Adrenal gland (tissue), 12 donors: ENCODE measurements around the gene CAMK1G. TPM values are rescaled to one million over a fixed set of nuclear protein-coding genes. Genes with fewer than 3 reads are reported as not detected.
A peak's percentile ranks its signal among the peaks of the same experiment; 100 is the strongest.

Experiments
- DNase-seq, 7 donors: peaks; one replicate each; pipeline ENCODE4 v3.0.0-alpha.2; 2019 to 2020
- H3K27ac ChIP-seq, 5 donors: fragments of 200-600 bp; sonication (generic) in 4 of 5; 1 replicate in 3 of 5; 2 replicates in 2 of 5; pipeline versions ENCODE4 v1.5.1 to v1.8.0; 2016 to 2020; ENCODE audit warnings: mild to moderate bottlenecking in 1 of 5
- H3K27me3 ChIP-seq: fragments of 200-600 bp; 2 replicates; pipeline ENCODE4 v1.8.0; 2021
- H3K36me3 ChIP-seq, 2 donors: fragments of 200-600 bp; replicated peaks in 1 of 2; 1 replicate in 1 of 2; 2 replicates in 1 of 2; pipeline versions ENCODE4 v1.5.1 to v1.8.0; 2018 to 2022
- H3K4me1 ChIP-seq, 2 donors: fragments of 200-600 bp; replicated peaks in 1 of 2; 1 replicate in 1 of 2; 2 replicates in 1 of 2; pipeline versions ENCODE4 v1.5.1 to v1.8.0; 2018 to 2021
- H3K4me3 ChIP-seq, 4 donors: fragments of 200-600 bp; sonication (generic) in 3 of 4; one replicate each; pipeline ENCODE4 v1.5.1; 2016 to 2018
- H3K9me3 ChIP-seq, 3 donors: fragments of 200-600 bp; sonication (generic) in 1 of 3; replicated peaks in 1 of 3; 1 replicate in 2 of 3; 2 replicates in 1 of 3; pipeline versions ENCODE4 v1.5.1 to v1.8.0; 2016 to 2021
- POLR2A ChIP-seq, 2 donors: fragments of 450-650 bp; IDR thresholded peaks; one replicate each; pipeline ENCODE4 v1.6.1; 2017; ENCODE audit warnings: antibody characterized with exemption in 2 of 2, mild to moderate bottlenecking in 2 of 2, moderate library complexity in 1 of 2
- WGBS, 4 donors: extraction: QIAGEN DNeasy Blood & Tissue Kit in 2 of 4; methylation state at CpG; one replicate each; pipeline versions ENCODE4 v1.1.5 to v1.1.7; 2013 to 2017; 5-methylcytosine and 5-hydroxymethylcytosine counted together
- intact Hi-C, 2 donors: fragments of 100-400 bp; cut with DNase I; formaldehyde crosslinking; loops; one replicate each; pipeline versions ENCODE4 v1.14.1 to v1.15.0; 2022 to 2023
- polyA plus RNA-seq, 3 donors: library from polyadenylated mRNA; stranded (reverse); fragments of 200-250 nt in 2 of 3; fragments of 350-450 nt in 1 of 3; fragmentation: Illumina TruSeq in 1 of 3; extraction: RNeasy Lipid Tissue Mini Kit (QIAGEN cat#74804) in 1 of 3; gene quantifications; one replicate each; pipeline ENCODE4 v1.2.3, GENCODE V29; 2013 to 2014
- total RNA-seq, 9 donors: library from RNA; depleted of rRNA in 4 of 9; stranded (reverse); fragments of >200 nt in 4 of 9; fragments of 120-200 nt in 1 of 9; fragmentation: NEBNext Ultra II Directional in 1 of 9; extraction: Animal tissue kit (Norgen Biotek cat#: 25700) in 1 of 9; gene quantifications; one replicate each; pipeline versions ENCODE4 v1.1.0 to v1.2.4, GENCODE V29; 2013 to 2023
- TF ChIP-seq, protein P1 (sequence below), 6 experiments: fragments of 450-650 bp in 4 of 6; fragments of 200-600 bp in 2 of 6; sonication (generic) in 1 of 6; IDR thresholded peaks; 1 replicate in 5 of 6; 2 replicates in 1 of 6; pipeline versions ENCODE4 v1.5.1 to v1.8.0; 2016 to 2021; ENCODE audit warnings: antibody characterized with exemption in 6 of 6, mild to moderate bottlenecking in 2 of 6, moderate library complexity in 1 of 6
- donor health status: healthy with polysubstance abuse.
- donor health status: Bipolar disorder and iron deficiency.
- donor health status: DM: yes; HTN: yes; CAD: no.
- donor health status: DM: no; HTN: no; CAD: no.
- donor health status: DM: no; HTN: no; CAD: no.
- donor health status: DM: yes; HTN: yes; CAD: no.

The CAMK1G gene
- total and polyA plus RNA-seq, 12 donors, result 0.57 to 8.4 (median 2.3) TPM

DNA sequence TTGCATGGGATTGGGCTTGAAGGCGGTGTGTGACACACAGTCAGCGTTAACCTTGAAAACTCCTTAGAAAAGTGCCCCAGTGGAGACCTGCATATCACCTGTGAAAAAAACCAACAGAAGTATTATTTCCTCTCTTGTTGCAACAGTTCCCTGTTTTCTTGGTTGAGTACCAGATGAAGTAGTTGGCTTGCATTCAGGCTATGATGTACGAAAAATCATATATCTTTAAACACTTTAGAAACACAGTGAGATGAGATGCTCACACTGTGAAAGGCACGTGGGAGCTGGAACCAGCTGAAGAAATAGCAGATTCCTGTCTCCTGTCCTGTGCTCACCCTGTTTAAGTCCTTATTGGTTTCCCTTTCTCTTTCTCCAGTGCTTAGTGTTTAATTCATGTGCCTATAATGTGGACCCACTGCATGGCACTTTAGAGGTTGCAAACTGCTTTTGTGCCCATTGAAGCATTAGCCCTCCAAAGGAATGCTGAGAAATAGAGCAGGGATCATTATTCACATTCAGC, 2.8 kb downstream of the CAMK1G start:
- 66 to 74% (median 70%) methylated on average over 4 of the region's 4 CpGs for WGBS, 4 donors

DNA sequence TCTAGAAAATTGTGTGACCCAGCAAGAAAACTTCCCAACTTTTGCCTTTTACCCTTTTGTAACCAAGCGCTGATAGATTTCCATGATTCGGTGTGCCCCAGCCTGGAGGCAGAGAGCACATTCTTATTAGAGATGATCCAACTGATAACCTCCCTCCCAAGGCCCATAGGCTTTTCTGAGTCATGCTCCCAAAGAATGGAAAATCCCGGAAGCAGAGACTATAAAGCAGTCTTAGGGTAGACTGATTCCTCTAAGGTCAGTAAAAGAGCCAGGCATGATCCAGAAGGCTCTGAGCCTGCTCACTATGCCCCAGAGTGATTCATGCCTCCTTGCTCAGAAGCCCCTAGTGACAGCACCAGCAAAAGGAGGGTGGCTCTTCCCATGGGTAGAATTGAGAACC, 4.3 kb downstream of the CAMK1G start:
- Histone ChIP-seq H3K4me1 (peaks cover 2 to 23% of the 10 kb centered on the region in 2 donors), H3K36me3 (no peaks in the 10 kb centered on the region), H3K9me3 (no peaks in the 10 kb centered on the region), H3K4me3 (no peak overlapping the region), H3K27me3 (no peaks in the 10 kb centered on the region), H3K27ac (peak overlapping the region in 2 of 5 donors; percentile 28 to 54)
- DNase-seq, result peak in 5 of 7 donors; percentile 27 to 49 (median 41)
- TF ChIP-seq, protein P1, sequence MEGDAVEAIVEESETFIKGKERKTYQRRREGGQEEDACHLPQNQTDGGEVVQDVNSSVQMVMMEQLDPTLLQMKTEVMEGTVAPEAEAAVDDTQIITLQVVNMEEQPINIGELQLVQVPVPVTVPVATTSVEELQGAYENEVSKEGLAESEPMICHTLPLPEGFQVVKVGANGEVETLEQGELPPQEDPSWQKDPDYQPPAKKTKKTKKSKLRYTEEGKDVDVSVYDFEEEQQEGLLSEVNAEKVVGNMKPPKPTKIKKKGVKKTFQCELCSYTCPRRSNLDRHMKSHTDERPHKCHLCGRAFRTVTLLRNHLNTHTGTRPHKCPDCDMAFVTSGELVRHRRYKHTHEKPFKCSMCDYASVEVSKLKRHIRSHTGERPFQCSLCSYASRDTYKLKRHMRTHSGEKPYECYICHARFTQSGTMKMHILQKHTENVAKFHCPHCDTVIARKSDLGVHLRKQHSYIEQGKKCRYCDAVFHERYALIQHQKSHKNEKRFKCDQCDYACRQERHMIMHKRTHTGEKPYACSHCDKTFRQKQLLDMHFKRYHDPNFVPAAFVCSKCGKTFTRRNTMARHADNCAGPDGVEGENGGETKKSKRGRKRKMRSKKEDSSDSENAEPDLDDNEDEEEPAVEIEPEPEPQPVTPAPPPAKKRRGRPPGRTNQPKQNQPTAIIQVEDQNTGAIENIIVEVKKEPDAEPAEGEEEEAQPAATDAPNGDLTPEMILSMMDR (IDR thresholded peaks at IDR 0.05), result no peak
- TF ChIP-seq POLR2A (IDR thresholded peaks at IDR 0.05), result no peak
- intact Hi-C loops, result no loop called here
- WGBS, 4 donors, result 44 to 52% (median 47%) methylated on average over 3 of the region's 3 CpGs

More for the DNA sequence above, 2.8 kb downstream of the CAMK1G start:
- H3K27me3 ChIP-seq, result no peaks in the 10 kb centered on the region
- no peak overlapping the region for H3K4me3 ChIP-seq
- H3K4me1 ChIP-seq, result peaks cover 2 to 23% of the 10 kb centered on the region in 2 donors
- H3K27ac ChIP-seq, result no peak overlapping the region
- no peaks in the 10 kb centered on the region for H3K9me3 ChIP-seq
- intact Hi-C loops, result no loop called here
- DNase-seq, result no peak
- no peaks in the 10 kb centered on the region for H3K36me3 ChIP-seq
- TF ChIP-seq, protein P1 (IDR thresholded peaks at IDR 0.05), result no peak
- no peak for TF ChIP-seq POLR2A (IDR thresholded peaks at IDR 0.05)

DNA sequence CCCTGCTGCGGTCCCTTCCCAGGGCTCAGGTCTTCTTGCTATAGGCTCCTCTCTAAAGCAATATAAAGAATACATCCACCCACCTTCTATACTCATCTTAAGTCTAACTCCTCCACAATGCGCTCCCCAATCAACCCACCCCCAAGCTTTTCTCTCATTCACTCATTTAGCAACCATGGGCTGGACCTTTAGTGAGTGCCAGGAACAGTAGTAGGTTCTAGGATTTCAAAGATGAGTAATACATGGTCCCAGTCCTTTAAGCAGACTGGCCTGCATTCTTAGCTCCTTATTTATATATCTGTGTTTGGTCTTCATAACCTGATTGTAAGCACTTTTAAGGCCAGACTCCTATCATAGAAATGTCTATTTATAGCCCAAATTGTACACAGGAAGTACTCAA, 5.9 kb downstream of the CAMK1G start:
- Histone ChIP-seq H3K36me3 (no peaks in the 10 kb centered on the region), H3K9me3 (no peaks in the 10 kb centered on the region), H3K4me3 (no peak overlapping the region), H3K4me1 (peaks cover 2 to 23% of the 10 kb centered on the region in 2 donors), H3K27ac (no peak overlapping the region), H3K27me3 (no peaks in the 10 kb centered on the region)
- TF ChIP-seq POLR2A (IDR thresholded peaks at IDR 0.05), result no peak
- TF ChIP-seq, protein P1 (IDR thresholded peaks at IDR 0.05), result no peak
- 93 to 100% (median 100%) methylated on average over 2 of the region's 2 CpGs for WGBS, 4 donors
- intact Hi-C loops, result no loop called here
- DNase-seq, result no peak

DNA sequence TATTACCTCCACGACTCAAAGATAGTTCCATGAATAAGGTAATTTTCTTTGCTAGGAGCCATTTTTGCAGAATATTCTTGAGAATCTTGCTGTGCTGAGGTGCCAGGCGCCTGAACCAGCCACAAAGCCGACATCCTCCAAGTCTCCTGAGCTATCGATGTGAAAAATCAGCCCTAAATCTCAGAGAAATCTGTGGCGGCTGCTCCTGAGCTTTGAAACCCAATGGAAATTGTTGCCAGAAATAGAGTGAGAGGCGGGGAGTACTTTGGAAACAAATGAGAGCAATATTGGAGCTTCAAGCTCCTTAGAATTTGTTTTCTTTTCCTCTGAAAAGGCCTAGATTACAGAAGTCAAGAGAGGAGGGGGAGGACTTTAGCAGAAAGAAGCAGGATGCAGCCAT, 6.3 kb downstream of the CAMK1G start:
- peak overlapping the region in 1 of 5 donors; percentile 13 for H3K27ac ChIP-seq
- intact Hi-C loops, result no loop called here
- TF ChIP-seq, protein P1 (IDR thresholded peaks at IDR 0.05), result no peak
- no peak for TF ChIP-seq POLR2A (IDR thresholded peaks at IDR 0.05)
- DNase-seq, result no peak
- 77 to 85% (median 82%) methylated on average over 6 of the region's 6 CpGs for WGBS, 4 donors
- H3K36me3 ChIP-seq, result no peaks in the 10 kb centered on the region
- H3K9me3 ChIP-seq, result no peaks in the 10 kb centered on the region
- H3K4me3 ChIP-seq, result no peak overlapping the region
- H3K4me1 ChIP-seq, result peaks cover 2 to 23% of the 10 kb centered on the region in 2 donors
- no peaks in the 10 kb centered on the region for H3K27me3 ChIP-seq
